ENCODE data around the gene CHD2. TPM values are rescaled to one million over a fixed set of nuclear protein-coding genes. Genes with fewer than 3 reads are reported as not detected.

The CHD2 gene
- polyA plus RNA-seq, 2 donors: 25.8 to 32.8 TPM

GRCh38 chr15:93012786-93013185 lies 112.7 kb downstream of the CHD2 start:
- 93 to 100% methylated on average over 1 of the region's 1 CpG for WGBS, 2 donors
- Histone ChIP-seq H3K4me3 (ENCODE audit: low read depth in 1 of 2, low read length in 2 of 2) (no peak overlapping the region), H3K36me3 (ENCODE audit: control insufficient read depth in 2 of 2, insufficient read depth in 2 of 2, low read length in 1 of 2) (peaks cover 14 to 28% of the 10 kb centered on the region in 2 donors), H3K9me3 (ENCODE audit: control insufficient read depth in 2 of 2, insufficient read depth in 1 of 2, low read depth in 1 of 2, low read length in 1 of 2) (no peaks in the 10 kb centered on the region), H3K27me3 (ENCODE audit: control insufficient read depth in 1 of 2, insufficient read depth in 2 of 2, low read length in 2 of 2) (no peaks in the 10 kb centered on the region), H3K27ac (ENCODE audit: low read depth in 2 of 2, low read length in 1 of 2) (no peak overlapping the region), H3K4me1 (ENCODE audit: control insufficient read depth in 2 of 2, insufficient read depth in 2 of 2, low read length in 1 of 2) (no peaks in the 10 kb centered on the region)

- H3K27ac ChIP-seq (ENCODE audit: low read depth in 2 of 2, low read length in 1 of 2): no peak overlapping the region
- H3K27me3 ChIP-seq (ENCODE audit: control insufficient read depth in 1 of 2, insufficient read depth in 2 of 2, low read length in 2 of 2): no peaks in the 10 kb centered on the region
- 88 to 90% methylated on average over 6 of the region's 6 CpGs for WGBS, 2 donors
- no peaks in the 10 kb centered on the region for H3K9me3 ChIP-seq (ENCODE audit: control insufficient read depth in 2 of 2, insufficient read depth in 1 of 2, low read depth in 1 of 2, low read length in 1 of 2)
- no peaks in the 10 kb centered on the region for H3K4me1 ChIP-seq (ENCODE audit: control insufficient read depth in 2 of 2, insufficient read depth in 2 of 2, low read length in 1 of 2)
- no peak overlapping the region for H3K4me3 ChIP-seq (ENCODE audit: low read depth in 1 of 2, low read length in 2 of 2)
- peaks cover 22 to 37% of the 10 kb centered on the region in 2 donors for H3K36me3 ChIP-seq (ENCODE audit: control insufficient read depth in 2 of 2, insufficient read depth in 2 of 2, low read length in 1 of 2)
Measured at GRCh38 chr15:93017526-93017925, 117.4 kb downstream of the CHD2 start.

GRCh38 chr15:93018574-93018973 lies 118.5 kb downstream of the CHD2 start:
- no peaks in the 10 kb centered on the region for H3K9me3 ChIP-seq (ENCODE audit: control insufficient read depth in 2 of 2, insufficient read depth in 1 of 2, low read depth in 1 of 2, low read length in 1 of 2)
- H3K4me3 ChIP-seq (ENCODE audit: low read depth in 1 of 2, low read length in 2 of 2): no peak overlapping the region
- no peaks in the 10 kb centered on the region for H3K4me1 ChIP-seq (ENCODE audit: control insufficient read depth in 2 of 2, insufficient read depth in 2 of 2, low read length in 1 of 2)
- 82 to 84% methylated on average over 4 of the region's 4 CpGs for WGBS, 2 donors
- no peak overlapping the region for H3K27ac ChIP-seq (ENCODE audit: low read depth in 2 of 2, low read length in 1 of 2)
- H3K27me3 ChIP-seq (ENCODE audit: control insufficient read depth in 1 of 2, insufficient read depth in 2 of 2, low read length in 2 of 2): no peaks in the 10 kb centered on the region
- peaks cover 24 to 33% of the 10 kb centered on the region in 2 donors for H3K36me3 ChIP-seq (ENCODE audit: control insufficient read depth in 2 of 2, insufficient read depth in 2 of 2, low read length in 1 of 2)

- no peaks in the 10 kb centered on the region for H3K9me3 ChIP-seq (ENCODE audit: control insufficient read depth in 2 of 2, insufficient read depth in 1 of 2, low read depth in 1 of 2, low read length in 1 of 2)
- WGBS, 2 donors: 89 to 93% methylated on average over 7 of the region's 7 CpGs
- no peaks in the 10 kb centered on the region for H3K27me3 ChIP-seq (ENCODE audit: control insufficient read depth in 1 of 2, insufficient read depth in 2 of 2, low read length in 2 of 2)
- H3K27ac ChIP-seq (ENCODE audit: low read depth in 2 of 2, low read length in 1 of 2): no peak overlapping the region
- H3K4me3 ChIP-seq (ENCODE audit: low read depth in 1 of 2, low read length in 2 of 2): no peak overlapping the region
- peaks cover 23 to 31% of the 10 kb centered on the region in 2 donors for H3K36me3 ChIP-seq (ENCODE audit: control insufficient read depth in 2 of 2, insufficient read depth in 2 of 2, low read length in 1 of 2)
- H3K4me1 ChIP-seq (ENCODE audit: control insufficient read depth in 2 of 2, insufficient read depth in 2 of 2, low read length in 1 of 2): no peaks in the 10 kb centered on the region
Measured at GRCh38 chr15:93019090-93019489, 119.0 kb downstream of the CHD2 start.

- Histone ChIP-seq H3K36me3 (ENCODE audit: control insufficient read depth in 2 of 2, insufficient read depth in 2 of 2, low read length in 1 of 2) (peaks cover 24 to 35% of the 10 kb centered on the region in 2 donors), H3K27ac (ENCODE audit: low read depth in 2 of 2, low read length in 1 of 2) (no peak overlapping the region), H3K9me3 (ENCODE audit: control insufficient read depth in 2 of 2, insufficient read depth in 1 of 2, low read depth in 1 of 2, low read length in 1 of 2) (no peaks in the 10 kb centered on the region), H3K4me1 (ENCODE audit: control insufficient read depth in 2 of 2, insufficient read depth in 2 of 2, low read length in 1 of 2) (no peaks in the 10 kb centered on the region), H3K27me3 (ENCODE audit: control insufficient read depth in 1 of 2, insufficient read depth in 2 of 2, low read length in 2 of 2) (no peaks in the 10 kb centered on the region), H3K4me3 (ENCODE audit: low read depth in 1 of 2, low read length in 2 of 2) (no peak overlapping the region)
- 96 to 97% methylated on average over 10 of the region's 10 CpGs for WGBS, 2 donors
Measured at GRCh38 chr15:93019971-93020370, 119.8 kb downstream of the CHD2 start.

GRCh38 chr15:93020976-93021772 lies 121.0 kb downstream of the CHD2 start:
- Histone ChIP-seq H3K27ac (ENCODE audit: low read depth in 2 of 2, low read length in 1 of 2) (no peak overlapping the region), H3K27me3 (ENCODE audit: control insufficient read depth in 1 of 2, insufficient read depth in 2 of 2, low read length in 2 of 2) (no peaks in the 10 kb centered on the region), H3K4me3 (ENCODE audit: low read depth in 1 of 2, low read length in 2 of 2) (no peak overlapping the region), H3K36me3 (ENCODE audit: control insufficient read depth in 2 of 2, insufficient read depth in 2 of 2, low read length in 1 of 2) (peaks cover 35 to 40% of the 10 kb centered on the region in 2 donors), H3K9me3 (ENCODE audit: control insufficient read depth in 2 of 2, insufficient read depth in 1 of 2, low read depth in 1 of 2, low read length in 1 of 2) (no peaks in the 10 kb centered on the region), H3K4me1 (ENCODE audit: control insufficient read depth in 2 of 2, insufficient read depth in 2 of 2, low read length in 1 of 2) (peaks cover 0 to 4% of the 10 kb centered on the region in 2 donors)
- WGBS, 2 donors: 94 to 95% methylated on average over 3 of the region's 3 CpGs

GRCh38 chr15:93024293-93024692 lies 124.2 kb downstream of the CHD2 start:
- WGBS, 2 donors: 97 to 98% methylated on average over 10 of the region's 10 CpGs
- Histone ChIP-seq H3K9me3 (ENCODE audit: control insufficient read depth in 2 of 2, insufficient read depth in 1 of 2, low read depth in 1 of 2, low read length in 1 of 2) (no peaks in the 10 kb centered on the region), H3K27me3 (ENCODE audit: control insufficient read depth in 1 of 2, insufficient read depth in 2 of 2, low read length in 2 of 2) (no peaks in the 10 kb centered on the region), H3K4me3 (ENCODE audit: low read depth in 1 of 2, low read length in 2 of 2) (no peak overlapping the region), H3K36me3 (ENCODE audit: control insufficient read depth in 2 of 2, insufficient read depth in 2 of 2, low read length in 1 of 2) (peaks cover 36 to 47% of the 10 kb centered on the region in 2 donors), H3K27ac (ENCODE audit: low read depth in 2 of 2, low read length in 1 of 2) (no peak overlapping the region), H3K4me1 (ENCODE audit: control insufficient read depth in 2 of 2, insufficient read depth in 2 of 2, low read length in 1 of 2) (peaks cover 9 to 26% of the 10 kb centered on the region in 2 donors)

- Histone ChIP-seq H3K27me3 (ENCODE audit: control insufficient read depth in 1 of 2, insufficient read depth in 2 of 2, low read length in 2 of 2) (no peaks in the 10 kb centered on the region), H3K4me3 (ENCODE audit: low read depth in 1 of 2, low read length in 2 of 2) (no peak overlapping the region), H3K4me1 (ENCODE audit: control insufficient read depth in 2 of 2, insufficient read depth in 2 of 2, low read length in 1 of 2) (peaks cover 10 to 30% of the 10 kb centered on the region in 2 donors), H3K36me3 (ENCODE audit: control insufficient read depth in 2 of 2, insufficient read depth in 2 of 2, low read length in 1 of 2) (peaks cover 35 to 45% of the 10 kb centered on the region in 2 donors), H3K9me3 (ENCODE audit: control insufficient read depth in 2 of 2, insufficient read depth in 1 of 2, low read depth in 1 of 2, low read length in 1 of 2) (no peaks in the 10 kb centered on the region), H3K27ac (ENCODE audit: low read depth in 2 of 2, low read length in 1 of 2) (peak overlapping the region in 1 of 2 donors; percentile 57)
- 87 to 88% methylated on average over 8 of the region's 8 CpGs for WGBS, 2 donors
Measured at GRCh38 chr15:93024716-93025624, 124.8 kb downstream of the CHD2 start.

- Histone ChIP-seq H3K27ac (ENCODE audit: low read depth in 2 of 2, low read length in 1 of 2) (peak overlapping the region in 1 of 2 donors; percentile 57), H3K9me3 (ENCODE audit: control insufficient read depth in 2 of 2, insufficient read depth in 1 of 2, low read depth in 1 of 2, low read length in 1 of 2) (no peaks in the 10 kb centered on the region), H3K27me3 (ENCODE audit: control insufficient read depth in 1 of 2, insufficient read depth in 2 of 2, low read length in 2 of 2) (no peaks in the 10 kb centered on the region), H3K4me3 (ENCODE audit: low read depth in 1 of 2, low read length in 2 of 2) (no peak overlapping the region), H3K36me3 (ENCODE audit: control insufficient read depth in 2 of 2, insufficient read depth in 2 of 2, low read length in 1 of 2) (peaks cover 29 to 38% of the 10 kb centered on the region in 2 donors), H3K4me1 (ENCODE audit: control insufficient read depth in 2 of 2, insufficient read depth in 2 of 2, low read length in 1 of 2) (peaks cover 10 to 36% of the 10 kb centered on the region in 2 donors)
- WGBS, 2 donors: 70 to 94% methylated on average over 1 of the region's 1 CpG
Measured at GRCh38 chr15:93025625-93025982, 125.5 kb downstream of the CHD2 start.
